HG03135 (cell line): Measurements from ENCODE around the gene LTBP1.
"Not testable (repeated sequence)": the region's sequence is repeated elsewhere in the genome, so short reads cannot be mapped to it uniquely, and the experiment has no call there.

Experiments
- ATAC-seq: cut with Tn5 transposase; IDR thresholded peaks from one replicate; pipeline ENCODE4 v1.9.1; 2021; ENCODE audit warnings: mild to moderate bottlenecking, moderate library complexity; ENCODE audit not compliant: unreplicated experiment

The LTBP1 gene

GRCh38 chr2:32960647-32961403, 14.1 kb downstream of the LTBP1 start:
- ATAC-seq = no peak

GRCh38 chr2:32962690-32963089, 15.9 kb downstream of the LTBP1 start:
- ATAC-seq = no peak

- ATAC-seq = no peak
These were observed 17.2 kb downstream of the LTBP1 start for GRCh38 chr2:32963941-32964340.

GRCh38 chr2:32965523-32966171, 18.9 kb downstream of the LTBP1 start:
- ATAC-seq = no peak

- no peak for ATAC-seq
These were observed 22.9 kb downstream of the LTBP1 start for GRCh38 chr2:32969444-32970162.

- ATAC-seq = not testable (repeated sequence)
These were observed 27.0 kb downstream of the LTBP1 start for GRCh38 chr2:32973772-32974171.

- no peak for ATAC-seq
These were observed 29.8 kb downstream of the LTBP1 start for GRCh38 chr2:32976409-32977063.

- ATAC-seq = no peak
These were observed 30.5 kb downstream of the LTBP1 start for GRCh38 chr2:32977228-32977758.

GRCh38 chr2:32981612-32982011, 34.9 kb downstream of the LTBP1 start:
- ATAC-seq = no peak

GRCh38 chr2:32983193-32983924, 36.6 kb downstream of the LTBP1 start:
- ATAC-seq = not testable (repeated sequence)

GRCh38 chr2:32986480-32986879, 39.7 kb downstream of the LTBP1 start:
- no peak for ATAC-seq

GRCh38 chr2:32988525-32988924, 41.8 kb downstream of the LTBP1 start:
- ATAC-seq = no peak

- ATAC-seq = no peak
These were observed 43.8 kb downstream of the LTBP1 start for GRCh38 chr2:32990556-32990955.

- ATAC-seq = no peak
These were observed 44.5 kb downstream of the LTBP1 start for GRCh38 chr2:32991091-32991845.

- no peak for ATAC-seq
These were observed 46.3 kb downstream of the LTBP1 start for GRCh38 chr2:32993005-32993539.

- ATAC-seq = no peak
These were observed 51.0 kb downstream of the LTBP1 start for GRCh38 chr2:32997705-32998104.

- ATAC-seq = no peak
These were observed 54.2 kb downstream of the LTBP1 start for GRCh38 chr2:33000986-33001385.

- no peak for ATAC-seq
These were observed 55.1 kb downstream of the LTBP1 start for GRCh38 chr2:33001823-33002222.

GRCh38 chr2:33002863-33003262, 56.1 kb downstream of the LTBP1 start:
- ATAC-seq = no peak
